Neural crest cell (in vitro differentiated cells): ENCODE results near the gene VPS37C. TPM values are rescaled to one million over a fixed set of nuclear protein-coding genes. Genes with fewer than 3 reads are reported as not detected.

Source experiments
- DNase-seq: peaks from one replicate; pipeline ENCODE4 v3.0.0; 2021; ENCODE audit warnings: low read depth, mixed read lengths, low spot score
- H3K27ac Mint-ChIP-seq: one replicate; pipeline ENCODE4 v1.8.0; 2021; ENCODE audit warnings: mild to moderate bottlenecking, mixed read lengths; ENCODE audit not compliant: unreplicated experiment
- H3K27me3 Mint-ChIP-seq: 2 replicates; pipeline ENCODE4 v1.8.0; 2021; ENCODE audit warnings: low read depth, mild to moderate bottlenecking, mixed read lengths
- H3K36me3 Mint-ChIP-seq: 2 replicates; pipeline ENCODE4 v1.8.0; 2021; ENCODE audit warnings: low read depth, mild to moderate bottlenecking, mixed read lengths
- H3K4me1 Mint-ChIP-seq: 2 replicates; pipeline ENCODE4 v1.8.0; 2021; ENCODE audit warnings: mixed read lengths
- H3K4me3 Mint-ChIP-seq: one replicate; pipeline ENCODE4 v1.8.0; 2021; ENCODE audit warnings: mild to moderate bottlenecking, mixed read lengths
- H3K9me3 Mint-ChIP-seq: 2 replicates; pipeline ENCODE4 v1.8.0; 2021; ENCODE audit warnings: mixed read lengths
- CTCF ChIP-seq: fragments of 200-600 bp; sonication (generic); conservative IDR thresholded peaks from 2 replicates; pipeline ENCODE4 v1.5.0; 2021; ENCODE audit warnings: antibody characterized with exemption, mild to moderate bottlenecking
- total RNA-seq: library from RNA; stranded (reverse); gene quantifications from 2 replicates; pipeline ENCODE4 v1.2.1, GENCODE V29; 2021

The VPS37C gene
- total RNA-seq, 1 donor from 2014 or later = 25.8 TPM

- TF ChIP-seq CTCF = no peak
- no peak for DNase-seq
- H3K27me3 Mint-ChIP-seq = no peaks in the 10 kb centered on the region
- H3K4me3 Mint-ChIP-seq = no peak overlapping the region
- no peak overlapping the region for H3K27ac Mint-ChIP-seq
- H3K9me3 Mint-ChIP-seq = no peaks in the 10 kb centered on the region
- no peaks in the 10 kb centered on the region for H3K36me3 Mint-ChIP-seq
- H3K4me1 Mint-ChIP-seq = peaks cover 7% of the 10 kb centered on the region
These were observed 48.7 kb downstream of the VPS37C start for GRCh38 chr11:61112575-61112974.

GRCh38 chr11:61111786-61112517 is 49.3 kb downstream of the VPS37C start:
- Mint-ChIP-seq H3K27ac (no peak overlapping the region), H3K27me3 (no peaks in the 10 kb centered on the region), H3K36me3 (no peaks in the 10 kb centered on the region), H3K4me3 (no peak overlapping the region), H3K4me1 (peaks cover 5% of the 10 kb centered on the region), H3K9me3 (no peaks in the 10 kb centered on the region)
- DNase-seq = no peak
- no peak for TF ChIP-seq CTCF

GRCh38 chr11:61111050-61111435 is 50.2 kb downstream of the VPS37C start:
- Mint-ChIP-seq H3K27me3 (no peaks in the 10 kb centered on the region), H3K9me3 (no peaks in the 10 kb centered on the region), H3K4me1 (no peaks in the 10 kb centered on the region), H3K36me3 (no peaks in the 10 kb centered on the region), H3K27ac (no peak overlapping the region), H3K4me3 (no peak overlapping the region)
- TF ChIP-seq CTCF = no peak
- no peak for DNase-seq

- H3K9me3 Mint-ChIP-seq = no peaks in the 10 kb centered on the region
- H3K27ac Mint-ChIP-seq = no peak overlapping the region
- no peak overlapping the region for H3K4me3 Mint-ChIP-seq
- no peak for TF ChIP-seq CTCF
- no peaks in the 10 kb centered on the region for H3K4me1 Mint-ChIP-seq
- no peak for DNase-seq
- H3K27me3 Mint-ChIP-seq = no peaks in the 10 kb centered on the region
- H3K36me3 Mint-ChIP-seq = no peaks in the 10 kb centered on the region
These were observed 50.8 kb downstream of the VPS37C start for GRCh38 chr11:61110255-61111049.

- no peak for DNase-seq
- no peaks in the 10 kb centered on the region for H3K4me1 Mint-ChIP-seq
- H3K27me3 Mint-ChIP-seq = no peaks in the 10 kb centered on the region
- H3K27ac Mint-ChIP-seq = peak overlapping the region; percentile 67
- no peak for TF ChIP-seq CTCF
- no peaks in the 10 kb centered on the region for H3K9me3 Mint-ChIP-seq
- no peaks in the 10 kb centered on the region for H3K36me3 Mint-ChIP-seq
- H3K4me3 Mint-ChIP-seq = no peak overlapping the region
These were observed 51.6 kb downstream of the VPS37C start for GRCh38 chr11:61109671-61110070.
